Measurements from ENCODE around the gene FAM156B. TPM values are rescaled to one million over a fixed set of nuclear protein-coding genes. Genes with fewer than 3 reads are reported as not detected.

The FAM156B gene
- polyA plus RNA-seq, 2 of the 4 experiments (the other 2 are of a cell fraction): 11.5 to 18.1 TPM

Other genes with a start within 250 kb of the FAM156B start
- not detected in 2 replicates for gene SSX7, start 242.4 kb upstream of the FAM156B start, polyA plus RNA-seq (2011; rRNA removed)
- gene SSX7, start 242.4 kb upstream of the FAM156B start, polyA plus RNA-seq (2017; fragmentation: RNase III; extraction: RNeasy Plus Mini Kit Qiagen cat#74134 plus additional on column Dnase treatment): not detected in 3 replicates
- gene SSX2, start 190.2 kb upstream of the FAM156B start, polyA plus RNA-seq (2011; rRNA removed): not detected in 2 replicates
- gene SSX2, start 190.2 kb upstream of the FAM156B start, polyA plus RNA-seq (2017; fragmentation: RNase III; extraction: RNeasy Plus Mini Kit Qiagen cat#74134 plus additional on column Dnase treatment): not detected in 3 replicates
- not detected in 2 replicates for gene SSX2B, start 146.1 kb upstream of the FAM156B start, polyA plus RNA-seq (2011; rRNA removed)
- not detected in 3 replicates for gene SSX2B, start 146.1 kb upstream of the FAM156B start, polyA plus RNA-seq (2017; fragmentation: RNase III; extraction: RNeasy Plus Mini Kit Qiagen cat#74134 plus additional on column Dnase treatment)
- 0.07 TPM in 1 of 2 replicates, not detected in the other for gene SPANXN5, start 99.9 kb upstream of the FAM156B start, polyA plus RNA-seq (2011; rRNA removed)
- not detected in 3 replicates for gene SPANXN5, start 99.9 kb upstream of the FAM156B start, polyA plus RNA-seq (2017; fragmentation: RNase III; extraction: RNeasy Plus Mini Kit Qiagen cat#74134 plus additional on column Dnase treatment)
- gene XAGE5, start 86.0 kb upstream of the FAM156B start, polyA plus RNA-seq (2011; rRNA removed): not detected in 2 replicates
- gene XAGE5, start 86.0 kb upstream of the FAM156B start, polyA plus RNA-seq (2017; fragmentation: RNase III; extraction: RNeasy Plus Mini Kit Qiagen cat#74134 plus additional on column Dnase treatment): not detected in 3 replicates
- gene XAGE3, start 29.2 kb upstream of the FAM156B start, polyA plus RNA-seq (2011; rRNA removed): not detected in 2 replicates
- not detected in 3 replicates for gene XAGE3, start 29.2 kb upstream of the FAM156B start, polyA plus RNA-seq (2017; fragmentation: RNase III; extraction: RNeasy Plus Mini Kit Qiagen cat#74134 plus additional on column Dnase treatment)
- gene FAM156A, start 61.2 kb downstream of the FAM156B start, polyA plus RNA-seq (2011; rRNA removed): 18.2 and 22.6 TPM in 2 replicates
- 19.8 to 24.8 TPM (median 20.1 TPM) in 3 replicates for gene FAM156A, start 61.2 kb downstream of the FAM156B start, polyA plus RNA-seq (2017; fragmentation: RNase III; extraction: RNeasy Plus Mini Kit Qiagen cat#74134 plus additional on column Dnase treatment)
- 0.03 TPM in 1 of 2 replicates, not detected in the other for gene GPR173, start 151.5 kb downstream of the FAM156B start, polyA plus RNA-seq (2011; rRNA removed)
- not detected in 3 replicates for gene GPR173, start 151.5 kb downstream of the FAM156B start, polyA plus RNA-seq (2017; fragmentation: RNase III; extraction: RNeasy Plus Mini Kit Qiagen cat#74134 plus additional on column Dnase treatment)
- 25.2 and 27.2 TPM in 2 replicates for gene TSPYL2, start 185.0 kb downstream of the FAM156B start, polyA plus RNA-seq (2011; rRNA removed)
- gene TSPYL2, start 185.0 kb downstream of the FAM156B start, polyA plus RNA-seq (2017; fragmentation: RNase III; extraction: RNeasy Plus Mini Kit Qiagen cat#74134 plus additional on column Dnase treatment): 19.9 to 30.0 TPM (median 24.9 TPM) in 3 replicates
- 5.3 and 5.7 TPM in 2 replicates for gene KANTR, start 196.8 kb downstream of the FAM156B start, polyA plus RNA-seq (2011; rRNA removed)
- 2.4 to 3.3 TPM (median 2.6 TPM) in 3 replicates for gene KANTR, start 196.8 kb downstream of the FAM156B start, polyA plus RNA-seq (2017; fragmentation: RNase III; extraction: RNeasy Plus Mini Kit Qiagen cat#74134 plus additional on column Dnase treatment)